ENCODE data around the gene SS18L1.

DNA sequence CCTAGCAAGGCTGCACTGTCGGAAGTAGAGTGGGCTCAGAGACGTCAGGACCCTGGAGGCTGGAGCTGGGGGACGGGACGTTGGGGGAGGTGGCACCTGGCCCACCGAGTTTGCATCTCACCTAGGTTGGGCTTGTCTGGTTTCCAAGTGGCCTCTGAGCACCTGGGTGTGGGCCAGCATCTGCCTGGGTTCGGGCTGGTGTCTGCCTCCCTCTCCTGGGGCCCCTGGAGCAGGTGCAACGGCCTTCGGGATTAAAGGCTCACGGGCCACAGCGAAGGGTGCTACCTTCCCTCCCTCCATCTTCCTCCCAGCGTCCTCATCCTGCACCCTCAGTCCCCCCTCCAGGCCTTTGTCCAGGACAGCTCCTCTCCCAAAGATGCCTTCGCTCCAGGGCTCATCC, 70.5 kb downstream of the SS18L1 start:
- TF ChIP-seq ZFP3 (CRISPR knock-in tag; IDR thresholded peaks at IDR 0.05) (no peak), ESRRG (CRISPR knock-in tag; IDR thresholded peaks at IDR 0.05) (no peak)

Measured in SK-N-SH treated with all-trans-retinoic acid at 6 μM for 48 hours (cell line).